Pancreas (tissue), 10 donors: ENCODE results near the gene SORCS2. TPM values are rescaled to one million over a fixed set of nuclear protein-coding genes. Genes with fewer than 3 reads are reported as not detected.
A peak's percentile ranks its signal among the peaks of the same experiment; 100 is the strongest.

Experiments used
- ATAC-seq, 4 donors: fragments of 200-7000 bp; cut with Tn5 transposase; one replicate each; pipeline versions ENCODE4 v1.8.0 to v1.9.1; 2020; ENCODE audit warnings: mild to moderate bottlenecking in 4 of 4, moderate library complexity in 4 of 4
- DNase-seq, 6 donors: peaks; one replicate each; pipeline ENCODE4 v3.0.0-alpha.2; 2020
- FAIRE-seq: peaks from 2 replicates; lab custom pipeline; 2012; peaks lifted over from hg19 to GRCh38; lab: Jason Lieb, UNC
- H3K27ac ChIP-seq, 4 donors: fragments of 200-600 bp; sonication (generic); 1 replicate in 3 of 4; 2 replicates in 1 of 4; pipeline versions ENCODE4 v1.5.0 to v1.8.0; 2020
- H3K27me3 ChIP-seq, 4 donors: fragments of 200-600 bp; one replicate each; pipeline ENCODE4 v1.8.0; 2021
- H3K36me3 ChIP-seq, 3 donors: fragments of 200-600 bp; sonication (generic) in 1 of 3; one replicate each; pipeline versions ENCODE4 v1.5.0 to v1.8.0; 2020 to 2021
- H3K4me1 ChIP-seq, 3 donors: fragments of 200-600 bp; one replicate each; pipeline ENCODE4 v1.8.0; 2021
- H3K4me3 ChIP-seq, 4 donors: fragments of 200-600 bp; sonication (generic) in 2 of 4; one replicate each; pipeline versions ENCODE4 v1.5.0 to v1.8.0; 2020 to 2021
- H3K9me3 ChIP-seq, 4 donors: fragments of 200-600 bp; one replicate each; pipeline ENCODE4 v1.8.0; 2021
- WGBS, 2 donors: extraction: QIAGEN DNeasy Blood & Tissue Kit; methylation state at CpG; one replicate each; pipeline ENCODE4 v1.1.7; 2013; 5-methylcytosine and 5-hydroxymethylcytosine counted together
- intact Hi-C, 3 donors: fragments of 100-400 bp; cut with DNase I; formaldehyde crosslinking; loops; one replicate each; pipeline versions ENCODE4 v1.11.1 to v1.14.2; 2022
- polyA plus RNA-seq, 2 donors: library from polyadenylated mRNA; stranded (reverse); fragments of 200-250 nt; gene quantifications; one replicate each; pipeline ENCODE4 v1.2.3, GENCODE V29; 2013
- total RNA-seq, 6 donors: library from RNA; stranded (reverse); fragmentation: NEBNext Ultra II Directional in 4 of 6; extraction: Animal tissue kit (Norgen Biotek cat#: 25700) in 4 of 6; gene quantifications; one replicate each; pipeline versions ENCODE4 v1.2.1 to v1.2.4, GENCODE V29; 2021 to 2023
- TF ChIP-seq, protein P1 (sequence below), 4 donors: fragments of 200-600 bp; sonication (generic) in 3 of 4; IDR thresholded peaks; one replicate each; pipeline versions ENCODE4 v1.5.0 to v1.8.0; 2021; ENCODE audit warnings: antibody characterized with exemption in 4 of 4
- donor health status: healthy with polysubstance abuse.
- donor health status: DM: no; HTN: no; CAD: no; lungs with moderate emphysema.
- donor health status: DM: no; HTN: no; CAD: no.
- donor health status: control.
- donor health status: control.
- donor health status: Bipolar disorder and iron deficiency.
- donor health status: DM: yes; HTN: yes; CAD: no.
- donor health status: DM: no; HTN: no; CAD: no.
- donor health status: DM: no; HTN: no; CAD: no.
- donor health status: DM: yes; HTN: yes; CAD: no.

The SORCS2 gene
- total and polyA plus RNA-seq, 8 donors, result 0.14 to 1.7 (median 0.42) TPM

- no peaks in the 10 kb centered on the region for H3K27me3 ChIP-seq
- FAIRE-seq, result no peak
- intact Hi-C loops, result no loop called here
These were observed 50.4 kb downstream of the SORCS2 start for GRCh38 chr4:7242766-7243165.

DNA sequence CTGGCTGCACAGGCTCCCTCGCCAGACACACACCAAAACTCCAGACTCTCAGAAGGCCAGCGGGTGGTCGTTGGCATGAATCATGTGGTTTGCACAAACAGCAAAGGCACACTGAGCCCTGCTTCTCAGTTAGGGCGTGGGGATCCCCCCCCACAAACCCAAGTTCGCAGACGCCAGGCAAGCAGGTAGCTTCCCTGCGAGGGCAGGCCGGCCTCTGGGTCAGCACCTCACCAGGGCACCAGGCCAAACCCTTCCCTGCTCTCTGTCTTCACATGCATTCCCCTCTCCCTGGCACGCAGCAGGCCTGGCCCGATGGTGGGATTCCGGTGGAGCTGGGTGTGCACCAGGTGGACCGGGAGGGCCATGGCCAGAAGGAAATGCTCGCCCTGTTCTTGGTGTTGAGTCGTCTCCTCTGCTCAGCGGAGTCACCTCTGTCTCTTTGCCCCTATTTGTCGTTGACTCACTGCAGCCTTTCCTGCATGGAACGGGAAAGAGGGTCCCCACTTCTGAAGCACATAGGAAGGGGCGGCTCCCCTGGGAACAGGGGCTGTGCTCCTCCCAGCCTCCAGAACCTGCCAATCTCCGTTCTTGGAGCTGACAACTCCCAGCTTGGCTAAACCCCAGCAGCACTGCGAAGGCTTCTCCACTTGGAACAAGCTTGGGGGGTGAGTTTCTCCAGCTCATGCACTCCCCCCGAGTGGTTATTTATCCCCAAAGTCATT is 51.4 kb downstream of the SORCS2 start:
- H3K27me3 ChIP-seq, result no peaks in the 10 kb centered on the region
- intact Hi-C loops, result no loop called here
- ATAC-seq (no peak), DNase-seq (no peak), FAIRE-seq (no peak)
- no peaks in the 10 kb centered on the region for H3K4me1 ChIP-seq
- TF ChIP-seq, protein P1, sequence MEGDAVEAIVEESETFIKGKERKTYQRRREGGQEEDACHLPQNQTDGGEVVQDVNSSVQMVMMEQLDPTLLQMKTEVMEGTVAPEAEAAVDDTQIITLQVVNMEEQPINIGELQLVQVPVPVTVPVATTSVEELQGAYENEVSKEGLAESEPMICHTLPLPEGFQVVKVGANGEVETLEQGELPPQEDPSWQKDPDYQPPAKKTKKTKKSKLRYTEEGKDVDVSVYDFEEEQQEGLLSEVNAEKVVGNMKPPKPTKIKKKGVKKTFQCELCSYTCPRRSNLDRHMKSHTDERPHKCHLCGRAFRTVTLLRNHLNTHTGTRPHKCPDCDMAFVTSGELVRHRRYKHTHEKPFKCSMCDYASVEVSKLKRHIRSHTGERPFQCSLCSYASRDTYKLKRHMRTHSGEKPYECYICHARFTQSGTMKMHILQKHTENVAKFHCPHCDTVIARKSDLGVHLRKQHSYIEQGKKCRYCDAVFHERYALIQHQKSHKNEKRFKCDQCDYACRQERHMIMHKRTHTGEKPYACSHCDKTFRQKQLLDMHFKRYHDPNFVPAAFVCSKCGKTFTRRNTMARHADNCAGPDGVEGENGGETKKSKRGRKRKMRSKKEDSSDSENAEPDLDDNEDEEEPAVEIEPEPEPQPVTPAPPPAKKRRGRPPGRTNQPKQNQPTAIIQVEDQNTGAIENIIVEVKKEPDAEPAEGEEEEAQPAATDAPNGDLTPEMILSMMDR (IDR thresholded peaks at IDR 0.05), result no peak
- no peak overlapping the region for H3K4me3 ChIP-seq
- H3K9me3 ChIP-seq, result no peaks in the 10 kb centered on the region
- 73 to 80% methylated on average over 21 of the region's 21 CpGs for WGBS, 2 donors
- no peak overlapping the region for H3K27ac ChIP-seq
- H3K36me3 ChIP-seq, result no peaks in the 10 kb centered on the region

More at GRCh38 chr4:7242766-7243165, 50.4 kb downstream of the SORCS2 start:
- no peak for DNase-seq
- WGBS, 2 donors, result 73 to 74% methylated on average over 13 of the region's 13 CpGs
- H3K4me1 ChIP-seq, result no peaks in the 10 kb centered on the region
- H3K36me3 ChIP-seq, result no peaks in the 10 kb centered on the region
- H3K27ac ChIP-seq, result no peak overlapping the region
- TF ChIP-seq, protein P1 (IDR thresholded peaks at IDR 0.05), result no peak
- no peak overlapping the region for H3K4me3 ChIP-seq
- no peaks in the 10 kb centered on the region for H3K9me3 ChIP-seq
- ATAC-seq, result no peak

- Histone ChIP-seq H3K9me3 (no peaks in the 10 kb centered on the region), H3K27ac (no peak overlapping the region), H3K36me3 (no peaks in the 10 kb centered on the region), H3K4me3 (no peak overlapping the region), H3K27me3 (no peaks in the 10 kb centered on the region), H3K4me1 (no peaks in the 10 kb centered on the region)
- ATAC-seq (no peak), FAIRE-seq (no peak), DNase-seq (no peak)
- intact Hi-C loops, result no loop called here
- 80 to 85% methylated on average over 16 of the region's 16 CpGs for WGBS, 2 donors
- TF ChIP-seq, protein P1 (IDR thresholded peaks at IDR 0.05), result no peak
These were observed 52.0 kb downstream of the SORCS2 start for GRCh38 chr4:7244331-7244665.

- DNase-seq (no peak), ATAC-seq (no peak), FAIRE-seq (no peak)
- TF ChIP-seq, protein P1 (IDR thresholded peaks at IDR 0.05), result no peak
- WGBS, 2 donors, result 69 to 85% methylated on average over 12 of the region's 12 CpGs
- no peaks in the 10 kb centered on the region for H3K4me1 ChIP-seq
- no peaks in the 10 kb centered on the region for H3K9me3 ChIP-seq
- no peaks in the 10 kb centered on the region for H3K27me3 ChIP-seq
- intact Hi-C loops, result no loop called here
- no peaks in the 10 kb centered on the region for H3K36me3 ChIP-seq
- no peak overlapping the region for H3K4me3 ChIP-seq
- H3K27ac ChIP-seq, result no peak overlapping the region
These were observed 52.5 kb downstream of the SORCS2 start for GRCh38 chr4:7244751-7245320.

DNA sequence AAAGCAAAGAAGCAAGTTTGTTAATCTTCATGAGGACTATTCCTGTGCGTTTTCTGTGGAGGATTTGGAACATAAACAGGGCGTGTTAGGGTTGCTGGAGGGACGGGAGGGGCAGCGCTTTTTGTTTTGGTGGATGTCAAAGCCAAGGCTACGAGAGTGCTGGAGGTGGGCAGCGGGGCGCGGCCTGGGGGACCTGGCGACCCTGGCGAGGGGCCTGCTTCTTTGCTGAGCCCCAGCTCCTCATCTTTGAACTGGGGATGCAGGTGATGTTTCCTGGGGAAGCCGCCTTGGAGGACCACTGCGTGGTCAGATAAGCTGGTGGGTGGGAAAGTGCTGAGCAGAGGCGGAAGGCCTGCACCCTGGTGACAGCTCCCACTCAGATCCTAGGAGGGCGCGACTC is 55.2 kb downstream of the SORCS2 start:
- TF ChIP-seq, protein P1 (IDR thresholded peaks at IDR 0.05), result no peak
- WGBS, 2 donors, result 79 to 82% methylated on average over 15 of the region's 15 CpGs
- Histone ChIP-seq H3K4me1 (no peaks in the 10 kb centered on the region), H3K27me3 (no peaks in the 10 kb centered on the region), H3K9me3 (no peaks in the 10 kb centered on the region), H3K27ac (no peak overlapping the region), H3K4me3 (no peak overlapping the region), H3K36me3 (no peaks in the 10 kb centered on the region)
- no peak for ATAC-seq
- no peak for FAIRE-seq
- intact Hi-C loops, result no loop called here
- peak in 1 of 6 donors; percentile 28 for DNase-seq
